ENCODE measurements around the gene ABHD2. TPM values are rescaled to one million over a fixed set of nuclear protein-coding genes. Genes with fewer than 3 reads are reported as not detected.

Gene ABHD2
- total RNA-seq, 1 donor from 2014 or later: 66.5 TPM

DNA sequence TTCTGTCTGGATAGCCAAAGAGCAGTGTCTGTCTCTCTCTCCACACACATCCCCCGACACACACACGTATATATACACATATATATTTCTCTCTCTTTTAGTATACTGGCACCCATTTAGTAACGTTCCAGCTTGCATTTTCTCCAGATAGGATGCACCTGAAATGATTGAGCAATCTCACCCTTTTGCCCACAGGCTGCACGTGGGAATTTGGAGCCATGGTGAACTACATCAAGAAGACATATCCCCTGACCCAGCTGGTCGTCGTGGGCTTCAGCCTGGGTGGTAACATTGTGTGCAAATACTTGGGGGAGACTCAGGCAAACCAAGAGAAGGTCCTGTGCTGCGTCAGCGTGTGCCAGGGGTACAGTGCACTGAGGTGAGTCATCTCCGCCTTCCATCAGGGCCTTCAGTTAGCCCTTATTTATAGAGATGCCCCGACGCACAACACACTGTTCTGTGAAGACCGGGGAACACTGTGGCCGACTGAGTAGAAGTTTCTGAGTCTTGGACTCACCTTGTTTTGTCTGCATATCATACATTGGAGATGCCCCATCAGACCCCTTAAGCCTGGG, 87.4 kb downstream of the ABHD2 start:
- no peak overlapping the region for H3K4me3 Mint-ChIP-seq
- H3K4me1 Mint-ChIP-seq (ENCODE audit: low read depth): peaks cover 31% of the 10 kb centered on the region
- no peak overlapping the region for H3K27ac Mint-ChIP-seq
- peaks cover 18% of the 10 kb centered on the region for H3K36me3 Mint-ChIP-seq (ENCODE audit: low read depth)
- no peaks in the 10 kb centered on the region for H3K9me3 Mint-ChIP-seq
- no peaks in the 10 kb centered on the region for H3K27me3 Mint-ChIP-seq (ENCODE audit: insufficient read depth)
- intact Hi-C loops (cut with micrococcal nuclease): loop anchor here (2.0 kb wide), 1 partner anchor 281 kb away; the partner anchor contains the start of gene HAPLN3
- no peak for DNase-seq (ENCODE audit: low spot score)

DNA sequence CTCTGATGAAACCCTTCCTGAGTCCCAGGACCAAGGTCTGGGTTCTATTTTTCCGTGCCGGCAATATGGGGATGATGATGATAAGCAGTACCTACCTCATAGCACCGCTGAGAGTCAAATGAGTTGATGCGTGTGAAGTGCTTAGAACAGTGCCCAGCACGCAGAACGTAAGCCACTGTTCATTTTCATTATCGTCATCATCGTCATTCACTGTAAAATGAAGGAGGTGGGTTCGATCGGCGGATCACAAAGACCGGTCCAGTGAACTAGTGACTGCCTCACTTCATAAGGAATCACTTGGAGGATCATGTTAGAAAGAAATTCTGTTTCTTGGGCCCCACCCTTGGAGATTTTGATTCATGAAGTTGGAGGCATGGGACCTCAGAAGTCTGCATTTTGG, 88.9 kb downstream of the ABHD2 start:
- Mint-ChIP-seq H3K4me1 (ENCODE audit: low read depth) (peaks cover 31% of the 10 kb centered on the region), H3K27me3 (ENCODE audit: insufficient read depth) (no peaks in the 10 kb centered on the region), H3K27ac (no peak overlapping the region), H3K4me3 (no peak overlapping the region), H3K9me3 (no peaks in the 10 kb centered on the region), H3K36me3 (ENCODE audit: low read depth) (peaks cover 18% of the 10 kb centered on the region)
- DNase-seq (ENCODE audit: low spot score): no peak
- intact Hi-C loops (cut with micrococcal nuclease): loop anchor here (1.0 to 2.0 kb wide), 5 partner anchors 48 to 282 kb away; partner anchors contain the start of genes ABHD2 and HAPLN3

DNA sequence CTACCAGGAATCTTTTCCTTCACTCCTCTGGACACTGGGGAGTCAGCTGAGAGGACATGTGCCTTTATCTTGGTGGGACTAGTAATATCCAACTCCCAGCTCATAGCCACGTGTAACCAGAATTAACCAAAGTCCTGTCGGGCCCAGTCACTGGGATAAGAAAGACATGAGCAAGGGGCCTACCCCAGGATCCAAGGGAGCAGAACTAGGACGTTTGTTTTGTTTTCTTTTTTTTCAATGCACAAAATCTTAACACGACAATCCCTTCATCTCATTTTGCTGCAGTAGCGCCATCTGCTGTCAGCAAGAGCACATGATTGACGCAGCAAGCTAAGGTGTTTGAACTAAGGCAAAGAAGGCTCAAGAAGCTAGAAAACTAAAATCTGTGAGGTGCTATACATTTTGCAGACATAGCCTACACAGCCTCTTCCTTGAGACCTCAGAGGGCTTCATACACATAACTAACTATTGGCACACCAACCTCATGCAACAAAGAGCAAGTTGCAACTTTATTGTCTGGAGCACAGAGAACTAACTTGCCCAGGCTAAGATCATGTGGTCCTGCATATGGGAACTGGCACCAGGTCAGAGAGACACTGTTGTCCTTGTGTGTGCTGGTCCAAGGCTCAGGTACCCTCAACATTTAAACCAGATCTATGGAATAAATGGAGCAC, 89.5 kb downstream of the ABHD2 start:
- Mint-ChIP-seq H3K4me1 (ENCODE audit: low read depth) (peaks cover 33% of the 10 kb centered on the region), H3K9me3 (no peaks in the 10 kb centered on the region), H3K36me3 (ENCODE audit: low read depth) (peaks cover 19% of the 10 kb centered on the region), H3K27me3 (ENCODE audit: insufficient read depth) (no peaks in the 10 kb centered on the region), H3K27ac (peak overlapping the region; percentile 8), H3K4me3 (no peak overlapping the region)
- peak; percentile 51 for DNase-seq (ENCODE audit: low spot score)
- intact Hi-C loops (cut with micrococcal nuclease): loop anchor here (1.0 to 2.0 kb wide), 5 partner anchors 48 to 283 kb away; partner anchors contain the start of genes ABHD2 and HAPLN3

DNA sequence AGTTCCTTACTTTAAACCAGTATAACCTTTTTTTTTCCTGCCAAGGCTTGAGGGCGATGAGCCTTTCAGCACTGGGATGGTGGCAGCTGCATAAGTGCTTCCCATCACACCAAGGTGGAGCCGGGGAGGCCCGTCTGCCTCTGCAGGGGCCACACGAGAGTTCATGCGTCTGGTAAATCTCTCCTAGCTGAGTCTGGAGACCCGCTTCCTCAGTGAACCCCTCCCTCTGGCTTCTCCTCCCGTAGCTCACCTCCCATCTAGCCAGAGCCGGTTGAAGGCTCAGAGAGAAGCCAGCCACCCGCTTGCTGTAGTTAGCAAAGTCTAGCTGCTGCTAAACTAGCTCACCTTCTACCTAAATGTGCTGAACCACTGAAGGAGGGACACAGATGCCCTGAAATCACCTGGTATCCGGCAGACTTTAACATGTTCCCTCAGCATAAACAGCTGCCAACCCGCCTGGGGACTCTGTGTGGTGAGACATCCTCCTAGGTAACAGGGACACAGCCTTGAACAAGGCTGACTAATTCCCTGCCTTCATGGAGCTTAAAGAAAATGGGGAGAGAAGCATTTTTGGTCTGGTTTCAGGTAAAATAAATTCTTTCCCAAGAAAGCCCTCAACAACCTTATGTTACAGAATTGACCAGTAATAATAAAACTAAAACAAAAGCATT, 90.2 kb downstream of the ABHD2 start:
- Mint-ChIP-seq H3K27ac (peak overlapping the region; percentile 81), H3K4me3 (no peak overlapping the region), H3K9me3 (no peaks in the 10 kb centered on the region), H3K4me1 (ENCODE audit: low read depth) (peaks cover 36% of the 10 kb centered on the region), H3K27me3 (ENCODE audit: insufficient read depth) (no peaks in the 10 kb centered on the region), H3K36me3 (ENCODE audit: low read depth) (peaks cover 20% of the 10 kb centered on the region)
- no peak for DNase-seq (ENCODE audit: low spot score)
- intact Hi-C loops (cut with micrococcal nuclease): no loop called here

DNA sequence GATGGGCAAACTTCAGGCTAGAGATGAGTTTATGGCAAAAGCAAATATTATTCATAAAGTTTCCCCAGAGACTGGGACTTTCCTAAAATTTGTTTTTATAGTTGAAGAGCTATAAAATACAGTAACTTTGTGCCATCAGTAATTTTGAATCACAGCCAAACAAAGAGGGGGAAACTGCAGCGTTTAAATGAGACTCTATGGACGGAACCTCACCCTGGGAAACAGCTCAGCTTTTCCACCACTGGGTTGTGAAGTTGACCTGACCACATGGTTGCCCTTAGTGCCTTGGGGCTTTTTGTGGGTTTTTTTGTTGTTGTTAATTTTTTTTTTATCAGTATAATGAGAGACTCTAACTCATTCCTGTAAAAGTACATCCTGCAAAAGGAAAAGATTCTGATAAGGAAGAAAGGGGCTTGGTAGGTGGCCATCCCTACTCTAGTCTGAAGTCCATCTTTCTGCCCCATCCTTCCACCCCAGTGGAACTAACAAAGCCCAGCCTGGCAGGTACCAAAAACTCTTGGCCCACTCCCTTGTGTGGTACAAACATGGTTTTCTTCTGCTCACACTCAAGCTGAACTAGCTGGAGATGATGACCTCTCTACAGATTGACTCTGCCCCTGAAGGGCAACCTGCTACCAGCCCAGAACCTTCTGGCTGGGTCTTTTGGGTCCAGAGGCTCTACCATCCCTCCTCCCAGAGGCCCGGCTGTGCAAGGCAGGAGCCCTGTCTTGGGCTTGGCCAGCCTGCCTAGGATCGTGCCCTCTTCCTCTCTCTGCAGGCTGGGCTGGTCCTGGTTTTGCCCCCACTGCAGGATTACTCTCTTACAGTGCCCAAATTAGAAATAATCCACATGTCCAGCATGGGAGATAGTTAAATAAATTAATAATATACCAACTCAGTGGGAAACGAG, 92.0 kb downstream of the ABHD2 start:
- Mint-ChIP-seq H3K4me3 (peak overlapping the region; percentile 35), H3K27me3 (ENCODE audit: insufficient read depth) (no peaks in the 10 kb centered on the region), H3K27ac (peak overlapping the region; percentile 81), H3K9me3 (no peaks in the 10 kb centered on the region), H3K4me1 (ENCODE audit: low read depth) (peaks cover 36% of the 10 kb centered on the region), H3K36me3 (ENCODE audit: low read depth) (peaks cover 20% of the 10 kb centered on the region)
- DNase-seq (ENCODE audit: low spot score): no peak
- intact Hi-C loops (cut with micrococcal nuclease): loop anchor here (1.0 kb wide), 4 partner anchors 13 to 112 kb away; no protein-coding TSS in a partner anchor

DNA sequence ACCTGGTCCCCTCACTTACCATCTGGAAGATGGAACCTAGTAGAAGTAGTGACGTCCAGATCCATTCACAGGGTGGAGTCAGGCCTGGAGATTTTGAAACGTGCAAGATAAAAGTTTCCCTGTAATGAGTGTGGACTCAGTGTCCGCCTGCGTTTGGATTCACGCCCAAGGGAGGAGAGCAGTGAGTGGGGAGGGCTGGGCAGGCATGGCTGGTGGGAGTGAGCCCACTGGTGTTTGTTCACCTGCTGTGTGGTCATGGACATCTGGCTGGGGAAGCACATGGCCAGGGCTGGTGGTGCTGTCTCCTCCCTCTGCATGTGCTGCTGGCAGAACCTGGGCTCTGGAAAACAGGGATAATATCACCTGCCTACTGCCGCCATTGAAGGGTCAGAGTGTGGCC, 96.1 kb downstream of the ABHD2 start:
- no peaks in the 10 kb centered on the region for H3K27me3 Mint-ChIP-seq (ENCODE audit: insufficient read depth)
- DNase-seq (ENCODE audit: low spot score): no peak
- no peak overlapping the region for H3K4me3 Mint-ChIP-seq
- intact Hi-C loops (cut with micrococcal nuclease): no loop called here
- no peaks in the 10 kb centered on the region for H3K9me3 Mint-ChIP-seq
- peak overlapping the region; percentile 13 for H3K27ac Mint-ChIP-seq
- H3K36me3 Mint-ChIP-seq (ENCODE audit: low read depth): peaks cover 22% of the 10 kb centered on the region
- peaks cover 18% of the 10 kb centered on the region for H3K4me1 Mint-ChIP-seq (ENCODE audit: low read depth)

DNA sequence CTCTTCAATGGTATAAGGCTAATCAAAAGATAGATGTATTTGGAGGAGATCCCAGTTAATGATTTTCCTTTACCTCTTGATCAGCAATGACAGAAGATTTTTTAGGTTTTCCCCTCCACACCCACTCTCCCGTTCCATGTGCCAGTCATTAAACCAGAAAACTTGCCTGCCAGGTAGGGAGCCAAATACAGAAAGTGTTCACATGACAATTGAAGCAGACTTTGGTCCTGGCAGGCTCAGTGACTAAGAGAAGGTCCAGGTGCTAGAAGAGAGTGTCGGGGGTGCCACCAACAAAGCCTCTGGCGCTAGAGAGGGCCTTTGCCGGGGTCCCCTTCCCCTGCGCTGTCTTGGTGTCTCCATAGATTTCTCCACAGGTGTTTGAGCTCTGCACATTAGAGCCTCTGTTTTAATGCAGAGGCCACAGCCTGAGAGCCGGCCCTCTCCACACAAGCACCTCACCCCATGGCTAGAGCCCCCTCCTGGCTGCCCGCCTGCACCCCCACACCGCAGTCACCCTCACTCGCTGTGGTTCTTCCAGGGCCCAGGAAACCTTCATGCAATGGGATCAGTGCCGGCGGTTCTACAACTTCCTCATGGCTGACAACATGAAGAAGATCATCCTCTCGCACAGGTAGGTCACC, 96.8 kb downstream of the ABHD2 start:
- Mint-ChIP-seq H3K36me3 (ENCODE audit: low read depth) (peaks cover 24% of the 10 kb centered on the region), H3K27ac (peak overlapping the region; percentile 22), H3K27me3 (ENCODE audit: insufficient read depth) (no peaks in the 10 kb centered on the region), H3K9me3 (no peaks in the 10 kb centered on the region), H3K4me3 (no peak overlapping the region), H3K4me1 (ENCODE audit: low read depth) (peaks cover 12% of the 10 kb centered on the region)
- intact Hi-C loops (cut with micrococcal nuclease): no loop called here
- no peak for DNase-seq (ENCODE audit: low spot score)

DNA sequence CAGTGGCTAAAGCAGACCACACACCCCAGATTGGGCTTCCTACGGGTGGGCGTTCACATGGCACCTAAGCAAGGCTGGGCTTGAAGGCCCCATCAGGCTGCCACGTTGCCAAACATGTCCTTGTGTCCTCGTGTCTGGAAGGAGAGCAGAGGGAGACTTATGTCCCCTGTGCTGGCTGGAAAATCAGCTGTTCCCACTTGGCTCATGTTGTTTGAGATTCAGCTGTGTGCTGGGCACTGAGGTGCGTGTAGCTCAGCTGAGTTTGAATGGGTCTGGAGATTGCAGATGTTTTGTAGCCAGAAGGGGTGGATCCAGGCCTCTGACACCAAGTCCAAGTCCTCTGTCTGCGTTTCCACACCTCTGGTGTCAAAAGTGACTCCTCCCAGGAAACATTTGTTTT, 98.5 kb downstream of the ABHD2 start:
- Mint-ChIP-seq H3K36me3 (ENCODE audit: low read depth) (peaks cover 27% of the 10 kb centered on the region), H3K9me3 (no peaks in the 10 kb centered on the region), H3K27me3 (ENCODE audit: insufficient read depth) (no peaks in the 10 kb centered on the region), H3K27ac (no peak overlapping the region), H3K4me3 (no peak overlapping the region), H3K4me1 (ENCODE audit: low read depth) (peaks cover 5% of the 10 kb centered on the region)
- intact Hi-C loops (cut with micrococcal nuclease): no loop called here
- DNase-seq (ENCODE audit: low spot score): no peak

DNA sequence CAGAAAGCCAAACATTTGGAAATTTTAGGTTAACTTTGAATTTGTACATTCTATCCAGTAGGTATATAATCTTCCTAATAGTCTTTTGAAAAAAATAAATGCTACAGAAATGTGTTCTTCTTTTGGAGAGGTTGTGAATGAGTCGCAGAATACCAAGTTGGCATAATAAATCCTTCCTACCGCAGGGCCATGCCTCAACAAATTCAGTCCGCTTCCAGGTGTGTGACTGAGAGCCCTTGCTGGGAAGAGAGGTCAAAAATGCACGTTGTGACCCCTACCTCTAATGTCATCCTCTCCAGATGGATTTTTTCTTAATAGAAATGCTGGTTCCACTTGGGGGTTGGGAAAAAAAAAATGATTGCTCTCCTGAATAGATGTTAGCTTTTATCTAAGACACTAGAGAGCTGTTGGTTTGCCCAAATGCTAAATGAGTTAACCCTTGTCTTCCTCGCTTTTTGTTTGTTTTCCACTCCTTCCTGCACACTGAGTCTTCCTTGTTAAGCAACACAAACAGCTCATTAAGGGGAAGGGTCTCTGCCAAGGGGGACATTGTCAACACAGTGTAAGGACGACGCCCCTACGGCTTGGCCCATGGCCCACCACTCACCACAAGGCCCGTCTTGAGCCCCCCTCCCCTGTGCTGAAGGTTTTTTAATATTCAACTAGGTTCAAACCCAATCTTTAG, 99.2 kb downstream of the ABHD2 start:
- H3K36me3 Mint-ChIP-seq (ENCODE audit: low read depth): peaks cover 32% of the 10 kb centered on the region
- peak overlapping the region; percentile 25 for H3K27ac Mint-ChIP-seq
- intact Hi-C loops (cut with micrococcal nuclease): no loop called here
- no peaks in the 10 kb centered on the region for H3K27me3 Mint-ChIP-seq (ENCODE audit: insufficient read depth)
- peaks cover 5% of the 10 kb centered on the region for H3K4me1 Mint-ChIP-seq (ENCODE audit: low read depth)
- no peaks in the 10 kb centered on the region for H3K9me3 Mint-ChIP-seq
- DNase-seq (ENCODE audit: low spot score): no peak
- no peak overlapping the region for H3K4me3 Mint-ChIP-seq

DNA sequence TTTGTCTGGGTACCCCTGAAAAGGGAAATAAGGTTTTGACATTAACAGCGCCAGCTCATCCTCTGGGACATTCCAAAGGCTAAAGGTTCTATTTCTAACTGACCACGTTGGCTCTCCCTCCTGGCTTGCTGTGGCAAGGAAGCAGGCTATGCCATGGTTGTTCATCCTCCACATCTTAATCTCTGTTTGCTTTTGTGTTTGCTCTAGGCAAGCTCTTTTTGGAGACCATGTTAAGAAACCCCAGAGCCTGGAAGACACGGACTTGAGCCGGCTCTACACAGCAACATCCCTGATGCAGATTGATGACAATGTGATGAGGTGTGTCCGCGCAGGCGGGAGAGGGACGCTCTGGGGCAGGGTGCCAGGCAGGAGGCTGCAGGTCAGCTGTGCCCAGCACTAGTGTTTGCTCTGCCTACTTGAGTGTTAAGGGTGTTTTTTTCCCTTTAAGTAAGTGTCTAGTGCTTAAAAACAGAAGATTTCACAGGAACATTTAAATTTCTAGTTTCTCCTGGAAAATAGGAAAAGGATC, 99.8 kb downstream of the ABHD2 start:
- H3K36me3 Mint-ChIP-seq (ENCODE audit: low read depth): peaks cover 31% of the 10 kb centered on the region
- H3K9me3 Mint-ChIP-seq: no peaks in the 10 kb centered on the region
- H3K4me1 Mint-ChIP-seq (ENCODE audit: low read depth): peaks cover under 1% of the 10 kb centered on the region
- H3K4me3 Mint-ChIP-seq: no peak overlapping the region
- no peaks in the 10 kb centered on the region for H3K27me3 Mint-ChIP-seq (ENCODE audit: insufficient read depth)
- intact Hi-C loops (cut with micrococcal nuclease): no loop called here
- DNase-seq (ENCODE audit: low spot score): no peak
- no peak overlapping the region for H3K27ac Mint-ChIP-seq

DNA sequence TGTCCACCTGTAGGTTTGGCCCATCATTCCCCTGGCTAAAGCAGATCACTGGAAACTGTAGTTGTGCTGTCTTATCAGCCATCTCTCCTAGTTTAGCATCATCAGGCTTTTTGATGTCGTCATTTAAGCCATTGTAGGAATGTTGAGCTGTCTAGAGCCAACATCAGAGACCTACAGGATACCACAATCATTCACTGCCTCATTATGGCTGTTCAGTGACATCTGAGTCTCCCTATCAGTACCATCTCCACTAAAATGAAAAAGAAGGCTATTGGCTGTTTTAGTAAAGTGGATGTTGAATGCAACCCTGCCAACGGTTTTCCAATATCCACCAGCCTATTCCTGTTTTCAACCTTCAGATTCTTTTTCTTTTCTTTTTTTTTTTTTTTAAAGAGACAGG, 103.9 kb downstream of the ABHD2 start:
- H3K4me1 Mint-ChIP-seq (ENCODE audit: low read depth): peaks cover 3% of the 10 kb centered on the region
- no peak overlapping the region for H3K4me3 Mint-ChIP-seq
- no peaks in the 10 kb centered on the region for H3K27me3 Mint-ChIP-seq (ENCODE audit: insufficient read depth)
- intact Hi-C loops (cut with micrococcal nuclease): no loop called here
- H3K36me3 Mint-ChIP-seq (ENCODE audit: low read depth): peaks cover 37% of the 10 kb centered on the region
- H3K27ac Mint-ChIP-seq: no peak overlapping the region
- DNase-seq (ENCODE audit: low spot score): no peak
- H3K9me3 Mint-ChIP-seq: no peaks in the 10 kb centered on the region

All from activated T-helper 1 cell treated with anti-CD3 and anti-CD28 coated beads, Interleukin-12 subunit alpha, Interleukin-12 subunit beta, Interleukin-2, Interleukin-4 antibody, amounts not matched to agents 30 ng/mL and 10 ng/mL and 1 ng/mL, durations not matched to agents 14 hours and 24 hours and 36 hours (primary cell).